Umbilical cord (tissue), 2 donors: ENCODE measurements around the gene UHRF1. TPM values are rescaled to one million over a fixed set of nuclear protein-coding genes. Genes with fewer than 3 reads are reported as not detected.

ENCODE experiments used
- DNase-seq: peaks from one replicate; pipeline ENCODE4 v3.0.0-alpha.2; 2015; ENCODE audit warnings: low spot score
- total RNA-seq: library from RNA; depleted of rRNA; stranded (reverse); fragments of >200 nt; gene quantifications from one replicate; pipeline ENCODE4 v1.2.3, GENCODE V29; 2014; ENCODE audit warnings: low replicate concordance; ENCODE audit not compliant: insufficient read depth

UHRF1 gene
- total RNA-seq, 1 donor from 2014 or later = 4.6 TPM

GRCh38 chr19:4987256-4987655, 78.0 kb downstream of the UHRF1 start:
- DNase-seq = peak; percentile 86

GRCh38 chr19:4987692-4988370, 78.5 kb downstream of the UHRF1 start:
- no peak for DNase-seq

GRCh38 chr19:4988770-4989251, 79.5 kb downstream of the UHRF1 start:
- no peak for DNase-seq

- DNase-seq = no peak
These were observed 81.0 kb downstream of the UHRF1 start for GRCh38 chr19:4990306-4990705.

- DNase-seq = no peak
These were observed 82.2 kb downstream of the UHRF1 start for GRCh38 chr19:4991538-4991937.

GRCh38 chr19:4991996-4992698, 82.8 kb downstream of the UHRF1 start:
- no peak for DNase-seq

GRCh38 chr19:4993683-4994082, 84.4 kb downstream of the UHRF1 start:
- DNase-seq = no peak

- no peak for DNase-seq
These were observed 87.4 kb downstream of the UHRF1 start for GRCh38 chr19:4996701-4997100.

GRCh38 chr19:4997297-4997696, 88.0 kb downstream of the UHRF1 start:
- no peak for DNase-seq

- DNase-seq = no peak
These were observed 90.9 kb downstream of the UHRF1 start for GRCh38 chr19:5000120-5000611.

GRCh38 chr19:5001615-5002014, 92.3 kb downstream of the UHRF1 start:
- no peak for DNase-seq

GRCh38 chr19:5002143-5002542, 92.8 kb downstream of the UHRF1 start:
- no peak for DNase-seq

- no peak for DNase-seq
These were observed 94.5 kb downstream of the UHRF1 start for GRCh38 chr19:5003781-5004180.

GRCh38 chr19:5005096-5005495, 95.8 kb downstream of the UHRF1 start:
- DNase-seq = no peak

GRCh38 chr19:5006201-5006600, 96.9 kb downstream of the UHRF1 start:
- no peak for DNase-seq

- DNase-seq = no peak
These were observed 97.5 kb downstream of the UHRF1 start for GRCh38 chr19:5006821-5007220.

Other genes with a start within 250 kb of the UHRF1 start
- 65.7 TPM for gene MYDGF, start 239.2 kb upstream of the UHRF1 start, total RNA-seq
- 17.6 TPM for gene DPP9, start 185.7 kb upstream of the UHRF1 start, total RNA-seq
- gene FEM1A, start 117.8 kb upstream of the UHRF1 start, total RNA-seq = 10.6 TPM
- 4.6 TPM for gene TICAM1, start 77.8 kb upstream of the UHRF1 start, total RNA-seq
- 86.2 TPM for gene PLIN3, start 41.8 kb upstream of the UHRF1 start, total RNA-seq
- not detected for gene ARRDC5, start 6.6 kb upstream of the UHRF1 start, total RNA-seq
- gene KDM4B, start 59.6 kb downstream of the UHRF1 start, total RNA-seq = 20.9 TPM